ENCODE results near the gene SLC35C1.
"Not testable (repeated sequence)": the region's sequence is repeated elsewhere in the genome, so short reads cannot be mapped to it uniquely, and the experiment has no call there.

The SLC35C1 gene

DNA sequence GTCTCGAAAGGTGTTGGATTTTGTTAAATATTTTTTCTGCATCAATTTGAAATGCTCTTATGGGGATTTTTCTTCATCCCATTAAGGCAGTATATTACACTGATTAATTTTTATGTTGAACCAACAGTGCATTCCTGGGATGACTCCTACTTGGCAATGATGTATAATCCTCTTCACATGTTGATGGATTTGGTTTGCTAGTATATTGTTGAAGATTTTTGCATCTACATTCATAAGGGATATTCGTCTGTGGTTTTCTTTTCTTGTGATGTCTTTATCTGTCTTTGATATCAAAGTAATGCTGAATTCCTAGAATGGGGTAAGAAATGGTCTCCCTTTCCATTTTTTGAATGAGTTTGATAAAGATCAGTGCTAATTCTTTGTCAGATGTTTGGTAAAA lies 18.7 kb upstream of the SLC35C1 start:
- in situ Hi-C loops (cut with HindIII; ENCODE audit: low sequenced_read_pairs) = no loop called here

GRCh38 chr11:45788887-45789286 lies 16.1 kb upstream of the SLC35C1 start:
- in situ Hi-C loops (cut with HindIII; ENCODE audit: low sequenced_read_pairs) = no loop called here

DNA sequence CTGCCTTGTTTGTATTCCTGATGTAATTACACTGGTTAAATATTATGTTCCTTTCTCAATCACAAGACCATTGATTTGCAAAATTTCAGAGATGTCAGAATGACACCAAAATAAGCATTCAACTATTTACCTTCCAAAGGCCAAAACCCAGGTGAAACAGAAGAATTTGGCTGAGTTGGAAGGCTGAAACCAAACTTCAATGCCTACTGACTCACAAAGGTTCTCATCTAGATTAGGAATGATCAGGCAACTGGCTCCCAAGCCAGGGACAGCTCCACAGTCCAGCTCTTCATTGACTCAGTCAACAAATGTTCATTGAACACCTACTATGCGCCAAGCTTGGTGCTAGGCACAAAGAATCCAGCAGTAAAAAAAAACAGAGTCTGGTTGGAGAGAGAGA lies 13.4 kb upstream of the SLC35C1 start:
- in situ Hi-C loops (cut with HindIII; ENCODE audit: low sequenced_read_pairs) = no loop called here

GRCh38 chr11:45794169-45794568 lies 10.8 kb upstream of the SLC35C1 start:
- in situ Hi-C loops (cut with HindIII; ENCODE audit: low sequenced_read_pairs) = no loop called here

DNA sequence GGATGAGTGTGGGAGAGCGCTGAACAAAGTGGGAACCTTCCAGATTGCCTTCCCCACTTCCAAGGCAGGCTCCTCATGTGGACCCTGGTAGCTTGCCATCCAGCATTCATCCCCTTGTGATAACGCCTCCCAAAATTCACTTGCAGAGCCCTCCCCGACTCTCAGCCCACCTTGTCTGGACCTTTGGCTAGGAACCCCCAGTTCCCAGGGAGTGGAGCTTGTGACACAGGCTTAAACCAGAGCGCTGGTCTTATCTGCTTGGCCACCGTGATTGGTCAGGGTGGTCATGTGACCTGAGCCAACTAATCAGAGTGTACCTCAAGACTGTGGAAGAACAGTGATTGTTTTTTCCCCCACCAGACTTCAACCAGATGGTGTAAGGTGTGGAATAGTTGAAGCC lies 9.6 kb upstream of the SLC35C1 start:
- in situ Hi-C loops (cut with HindIII; ENCODE audit: low sequenced_read_pairs) = no loop called here

DNA sequence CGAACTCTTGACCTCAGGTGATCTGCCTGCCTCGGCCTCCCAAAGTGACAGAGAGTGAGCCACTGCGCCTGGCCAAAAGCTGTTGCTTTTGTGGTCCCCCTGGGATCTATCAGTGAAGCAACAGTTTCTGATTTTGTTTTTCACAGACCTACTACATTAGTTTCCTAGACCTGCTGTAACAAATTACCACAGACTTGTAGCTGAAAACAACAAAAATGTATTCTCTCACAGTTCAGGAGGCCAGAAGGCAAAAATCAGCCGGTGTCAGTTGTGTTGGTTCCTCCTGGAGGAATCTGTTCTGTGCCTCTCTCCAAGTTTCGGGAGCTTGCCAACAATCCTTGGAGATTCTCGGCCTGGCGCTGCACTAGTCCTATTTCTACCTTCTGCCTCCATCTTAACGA lies 8.5 kb upstream of the SLC35C1 start:
- in situ Hi-C loops (cut with HindIII; ENCODE audit: low sequenced_read_pairs) = no loop called here

GRCh38 chr11:45798793-45799441 lies 6.0 kb upstream of the SLC35C1 start:
- in situ Hi-C loops (cut with HindIII; ENCODE audit: low sequenced_read_pairs) = no loop called here

DNA sequence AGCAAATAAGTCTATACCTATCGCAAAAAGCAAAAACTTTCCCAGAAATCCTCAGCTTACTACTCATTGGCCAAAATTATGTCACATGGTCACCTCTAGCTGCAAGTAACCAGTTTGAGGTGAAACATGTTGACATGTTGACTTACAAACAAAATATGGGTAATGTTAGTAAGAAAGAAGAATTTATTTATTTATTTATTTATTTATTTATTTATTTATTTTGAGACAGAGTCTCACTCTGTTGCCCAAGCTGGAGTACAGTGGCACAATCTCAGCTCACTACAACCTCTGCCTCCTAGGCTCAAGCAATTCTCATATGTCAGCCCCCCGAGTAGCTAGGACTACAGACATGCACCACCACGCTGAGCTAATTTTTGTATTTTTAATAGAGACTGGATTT lies 5.4 kb upstream of the SLC35C1 start:
- in situ Hi-C loops (cut with HindIII; ENCODE audit: low sequenced_read_pairs) = no loop called here

DNA sequence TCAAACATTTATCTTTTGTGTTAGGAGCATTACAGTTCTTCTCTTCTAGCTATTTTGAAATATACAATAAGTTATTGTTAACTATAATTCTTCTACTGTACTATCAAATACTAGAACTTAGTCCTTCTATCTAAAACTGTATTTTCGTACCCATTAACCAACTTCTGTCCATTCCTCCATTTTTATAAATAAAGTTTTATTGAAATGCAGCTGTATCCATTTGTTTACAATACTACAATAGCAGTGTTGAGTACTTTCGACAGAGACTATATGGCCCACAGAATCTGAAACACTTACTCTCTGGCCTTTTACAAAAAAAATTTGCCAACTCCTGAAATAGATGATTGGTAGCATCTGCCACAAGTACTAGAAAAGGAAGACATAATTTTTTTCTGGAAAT lies 4.7 kb upstream of the SLC35C1 start:
- in situ Hi-C loops (cut with HindIII; ENCODE audit: low sequenced_read_pairs) = no loop called here

DNA sequence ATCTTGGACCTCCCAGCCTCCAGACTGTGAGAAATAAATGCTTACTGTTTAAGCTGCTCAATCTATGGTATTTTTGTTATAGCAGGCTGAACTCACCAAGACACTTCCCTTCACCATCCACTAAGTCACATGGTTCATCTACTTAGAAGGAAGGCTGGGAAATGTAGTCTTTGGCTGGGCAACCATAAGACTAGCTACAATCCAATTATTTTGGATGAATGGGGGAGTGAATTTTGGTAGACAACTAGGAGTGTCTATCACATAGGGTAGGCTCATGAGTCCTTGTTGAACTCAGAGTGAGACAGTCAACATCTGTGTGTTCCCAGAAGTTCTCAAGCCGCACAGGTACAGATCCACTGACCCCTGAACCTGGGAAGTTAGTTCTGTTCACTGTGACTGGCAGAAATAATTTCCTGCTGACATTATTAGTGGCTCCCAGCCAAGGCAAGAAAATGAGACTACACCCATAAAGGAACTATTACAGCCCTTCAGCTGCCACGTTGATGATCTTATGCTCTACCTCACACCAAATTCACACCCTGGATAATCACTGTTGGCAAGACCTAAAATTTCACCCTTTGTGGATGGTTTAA lies 3.1 kb upstream of the SLC35C1 start:
- in situ Hi-C loops (cut with HindIII; ENCODE audit: low sequenced_read_pairs) = no loop called here

- in situ Hi-C loops (cut with HindIII; ENCODE audit: low sequenced_read_pairs) = no loop called here
Observed at GRCh38 chr11:45802531-45803317, 2.2 kb upstream of the SLC35C1 start.

- in situ Hi-C loops (cut with HindIII; ENCODE audit: low sequenced_read_pairs) = no loop called here
Observed at GRCh38 chr11:45803971-45804760, 783 bp upstream of the SLC35C1 start.

DNA sequence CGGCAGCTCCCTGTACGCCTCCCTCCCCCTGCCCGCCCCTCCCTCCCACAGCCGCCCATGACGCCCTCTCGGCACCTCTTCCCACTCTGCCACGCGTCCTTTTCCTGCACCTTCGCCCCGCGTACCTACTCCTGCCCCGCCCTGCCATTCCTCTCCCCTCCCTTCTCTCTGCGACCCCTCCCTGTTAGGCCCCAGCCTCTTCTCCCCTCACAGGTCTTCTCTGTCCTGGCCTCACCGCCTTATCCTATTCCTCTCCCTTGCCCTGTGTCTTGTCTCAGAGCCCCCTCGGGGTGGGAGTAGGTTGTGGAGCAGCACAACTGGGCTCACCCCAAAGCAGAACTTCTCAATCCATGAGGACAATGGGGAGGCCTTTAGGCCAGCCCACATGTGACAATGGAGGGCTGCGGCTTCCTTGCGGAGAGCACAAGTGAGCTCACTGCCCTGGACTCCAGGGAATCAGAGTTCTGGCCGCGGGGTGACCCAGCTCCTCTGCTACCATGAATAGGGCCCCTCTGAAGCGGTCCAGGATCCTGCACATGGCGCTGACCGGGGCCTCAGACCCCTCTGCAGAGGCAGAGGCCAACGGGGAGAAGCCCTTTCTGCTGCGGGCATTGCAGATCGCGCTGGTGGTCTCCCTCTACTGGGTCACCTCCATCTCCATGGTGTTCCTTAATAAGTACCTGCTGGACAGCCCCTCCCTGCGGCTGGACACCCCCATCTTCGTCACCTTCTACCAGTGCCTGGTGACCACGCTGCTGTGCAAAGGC lies 539 bp downstream of the SLC35C1 start:
- in situ Hi-C loops (cut with HindIII; ENCODE audit: low sequenced_read_pairs) = no loop called here

DNA sequence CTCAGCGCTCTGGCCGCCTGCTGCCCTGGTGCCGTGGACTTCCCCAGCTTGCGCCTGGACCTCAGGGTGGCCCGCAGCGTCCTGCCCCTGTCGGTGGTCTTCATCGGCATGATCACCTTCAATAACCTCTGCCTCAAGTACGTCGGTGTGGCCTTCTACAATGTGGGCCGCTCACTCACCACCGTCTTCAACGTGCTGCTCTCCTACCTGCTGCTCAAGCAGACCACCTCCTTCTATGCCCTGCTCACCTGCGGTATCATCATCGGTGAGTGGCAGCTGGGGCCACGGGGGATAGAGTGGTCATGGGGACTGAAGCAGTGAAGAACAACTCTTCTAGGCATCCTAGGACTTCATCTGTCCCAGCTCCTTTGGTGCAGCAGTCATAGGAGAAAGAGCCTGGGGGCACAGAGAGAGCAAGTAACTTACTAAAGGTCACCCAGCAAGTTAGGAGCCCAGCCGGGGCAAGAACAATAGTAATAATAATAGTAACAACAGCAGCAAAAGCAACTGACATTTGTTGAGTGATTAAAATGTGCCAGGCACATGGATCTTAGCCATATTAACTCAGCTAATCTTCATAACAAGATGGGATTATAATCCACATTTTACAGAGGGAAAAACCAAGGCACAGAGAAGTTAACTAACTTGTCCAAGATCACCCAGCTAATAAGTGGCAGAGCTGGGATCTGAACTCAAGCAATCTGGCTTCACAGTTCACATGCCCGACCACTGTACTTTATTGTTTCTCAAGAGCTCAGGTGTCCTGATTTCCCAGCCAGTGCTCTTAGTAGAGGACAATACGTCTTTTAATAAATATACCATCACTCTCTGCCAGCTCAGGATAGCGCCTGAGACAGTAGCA lies 1.4 kb downstream of the SLC35C1 start:
- in situ Hi-C loops (cut with HindIII; ENCODE audit: low sequenced_read_pairs) = no loop called here

GRCh38 chr11:45806937-45807791 lies 2.2 kb downstream of the SLC35C1 start:
- in situ Hi-C loops (cut with HindIII; ENCODE audit: low sequenced_read_pairs) = no loop called here

- in situ Hi-C loops (cut with HindIII; ENCODE audit: low sequenced_read_pairs) = no loop called here
Observed at GRCh38 chr11:45807792-45808238, 2.9 kb downstream of the SLC35C1 start.

GRCh38 chr11:45808427-45808826 lies 3.5 kb downstream of the SLC35C1 start:
- in situ Hi-C loops (cut with HindIII; ENCODE audit: low sequenced_read_pairs) = not testable (repeated sequence)

GRCh38 chr11:45809456-45810395 lies 4.8 kb downstream of the SLC35C1 start:
- in situ Hi-C loops (cut with HindIII; ENCODE audit: low sequenced_read_pairs) = no loop called here
